Measurements from ENCODE around the gene CTNNA3.

Gene CTNNA3

DNA sequence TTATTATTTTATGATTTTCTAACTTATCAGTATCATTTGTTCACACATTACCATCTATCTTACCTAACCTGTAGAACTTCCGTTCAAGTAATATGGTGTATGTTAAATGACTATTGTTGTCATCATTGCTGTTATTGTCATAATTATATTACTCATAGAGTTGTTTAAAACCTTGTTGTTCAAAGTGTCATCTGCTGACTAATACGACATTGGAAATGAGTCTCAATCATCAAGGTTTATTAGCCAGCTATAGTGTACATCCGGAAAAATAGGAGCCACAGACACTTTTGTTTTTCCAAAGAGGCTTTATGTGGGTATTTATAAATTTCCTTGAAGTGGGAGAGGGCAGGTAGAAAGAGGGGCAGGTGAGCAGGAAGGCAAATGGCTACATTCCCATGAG, 1157.1 kb downstream of the CTNNA3 start:
- DNase-seq (ENCODE audit: low read depth in 2 of 2) = no peak

DNA sequence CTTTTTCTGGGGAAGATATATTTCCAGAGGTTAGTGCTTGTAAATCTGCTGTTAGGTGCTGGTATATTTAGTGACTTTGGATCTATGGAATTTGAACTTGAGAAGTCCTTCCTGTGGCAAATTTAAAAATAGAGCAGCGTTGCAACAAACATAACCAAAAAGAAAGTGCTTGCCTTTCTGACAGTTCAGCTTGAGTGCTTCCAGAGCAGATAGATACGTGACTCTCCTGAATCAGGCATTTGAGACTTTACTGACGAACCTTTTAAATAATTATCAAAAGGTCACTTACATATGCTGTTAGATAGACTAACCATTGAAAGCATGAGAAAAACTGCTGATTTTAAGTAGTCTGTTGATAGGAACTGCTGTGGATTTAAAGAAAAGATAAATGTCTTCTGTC, 1157.6 kb downstream of the CTNNA3 start:
- no peak for DNase-seq (ENCODE audit: low read depth in 2 of 2)

DNA sequence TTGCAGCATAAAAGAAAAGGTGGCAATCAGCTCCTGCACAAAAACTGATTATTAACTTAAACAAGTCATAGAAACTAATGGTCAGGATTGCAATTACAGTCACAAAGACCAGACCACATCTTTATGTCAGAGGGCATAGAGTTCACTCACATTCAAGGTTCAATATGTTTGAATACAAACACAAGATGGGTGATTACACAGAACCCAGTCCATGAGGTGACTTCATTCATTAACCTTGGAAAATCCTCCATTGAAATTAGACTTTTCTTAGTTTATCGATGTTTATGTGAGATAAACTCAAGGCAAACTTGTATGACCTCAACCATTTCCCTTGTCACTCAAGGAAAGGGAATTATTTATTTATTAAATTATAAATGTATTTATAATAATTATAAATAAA, 1158.8 kb downstream of the CTNNA3 start:
- DNase-seq (ENCODE audit: low read depth in 2 of 2) = no peak

DNA sequence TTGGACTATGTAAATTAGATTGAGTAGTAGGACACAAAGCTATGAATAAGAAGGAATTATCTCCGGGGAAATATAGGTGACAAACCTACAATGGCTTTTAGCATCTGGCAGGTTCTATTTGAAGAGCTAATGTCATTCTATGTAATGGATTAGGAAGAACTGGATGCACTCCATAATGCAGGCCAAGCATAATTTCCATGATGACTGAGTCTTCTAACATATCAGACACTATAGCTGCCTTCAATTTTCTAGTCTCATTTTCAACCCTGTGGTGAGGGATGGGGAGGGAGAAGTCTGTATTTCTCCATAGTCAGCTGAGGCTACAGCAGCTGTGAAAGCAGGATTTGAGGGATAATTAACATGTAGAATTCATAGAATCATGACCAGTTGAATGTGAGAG, 1160.6 kb downstream of the CTNNA3 start:
- no peak for DNase-seq (ENCODE audit: low read depth in 2 of 2)

DNA sequence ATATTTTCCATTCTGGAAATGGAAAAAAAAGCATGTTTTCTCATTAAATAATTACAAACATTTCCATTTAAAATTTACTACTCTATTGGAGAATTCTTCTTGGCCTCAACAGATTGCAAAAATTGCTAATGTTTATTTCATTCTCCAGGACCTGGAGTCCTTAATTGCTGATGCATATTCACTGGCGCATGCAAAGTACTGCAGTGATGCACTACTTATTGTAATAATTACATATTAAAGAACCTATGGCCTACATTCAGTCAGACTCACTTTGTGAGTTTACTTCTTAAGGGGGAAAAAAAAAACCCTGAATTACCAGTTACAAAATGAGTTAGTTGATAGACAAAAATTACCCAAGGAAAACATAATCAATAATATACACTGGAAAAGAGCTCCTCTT, 1161.1 kb downstream of the CTNNA3 start:
- no peak for DNase-seq (ENCODE audit: low read depth in 2 of 2)

DNA sequence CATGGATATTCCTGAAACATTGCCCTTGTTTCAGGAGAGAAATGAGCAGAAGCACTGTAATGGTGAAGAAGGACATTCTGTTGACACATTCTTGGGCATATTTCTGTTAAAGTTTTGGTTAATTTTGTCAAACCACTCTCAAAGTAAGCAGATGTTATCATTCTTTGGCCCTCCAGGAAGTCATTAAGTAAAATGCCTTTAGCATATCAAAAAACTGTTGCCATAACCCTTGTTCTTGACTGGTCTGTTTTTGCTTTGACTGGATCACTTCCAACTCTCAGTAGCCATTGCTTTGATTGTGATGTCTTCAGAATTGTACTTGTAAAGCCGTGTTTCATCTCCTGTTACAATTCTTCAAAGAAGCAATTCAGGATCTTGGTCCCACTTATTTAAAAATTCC, 1174.5 kb downstream of the CTNNA3 start:
- DNase-seq (ENCODE audit: low read depth in 2 of 2) = no peak

DNA sequence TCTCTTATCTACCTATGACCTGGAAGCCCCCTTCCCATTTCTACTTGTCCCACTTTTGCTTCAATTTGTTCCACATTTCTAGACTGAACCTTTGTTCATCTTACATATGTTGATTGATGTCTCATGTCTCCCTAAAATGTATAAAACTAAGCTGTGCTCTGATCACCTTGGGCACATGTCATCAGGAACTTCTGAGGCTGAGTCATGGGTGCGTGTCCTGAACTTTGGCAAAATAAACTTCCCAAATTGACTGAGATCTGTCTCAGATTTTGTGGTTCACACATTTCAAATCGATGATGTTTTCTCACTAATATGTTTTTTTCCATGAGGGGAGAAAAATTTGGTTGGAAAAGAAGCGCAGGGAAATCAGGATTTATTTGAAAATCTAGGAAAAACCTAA, 1176.4 kb downstream of the CTNNA3 start:
- DNase-seq (ENCODE audit: low read depth in 2 of 2) = no peak

DNA sequence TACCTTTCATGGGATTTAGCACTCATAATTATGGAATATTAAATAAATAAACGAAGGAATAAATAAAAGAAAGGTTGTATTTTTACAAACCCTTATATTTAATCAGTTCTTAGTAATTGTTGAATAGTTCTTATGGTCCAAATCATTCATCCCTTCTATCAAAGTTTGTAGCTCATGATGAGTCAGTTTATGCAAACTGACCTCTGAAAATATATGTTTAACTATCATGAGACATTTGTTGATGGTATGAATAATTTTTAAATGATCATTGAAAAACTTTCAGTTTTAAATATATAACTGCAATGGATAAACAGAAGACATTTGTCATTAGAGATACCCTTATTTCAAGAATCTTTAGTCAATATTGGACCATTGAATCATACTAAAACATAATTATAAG, 1181.3 kb downstream of the CTNNA3 start:
- DNase-seq (ENCODE audit: low read depth in 2 of 2) = no peak

DNA sequence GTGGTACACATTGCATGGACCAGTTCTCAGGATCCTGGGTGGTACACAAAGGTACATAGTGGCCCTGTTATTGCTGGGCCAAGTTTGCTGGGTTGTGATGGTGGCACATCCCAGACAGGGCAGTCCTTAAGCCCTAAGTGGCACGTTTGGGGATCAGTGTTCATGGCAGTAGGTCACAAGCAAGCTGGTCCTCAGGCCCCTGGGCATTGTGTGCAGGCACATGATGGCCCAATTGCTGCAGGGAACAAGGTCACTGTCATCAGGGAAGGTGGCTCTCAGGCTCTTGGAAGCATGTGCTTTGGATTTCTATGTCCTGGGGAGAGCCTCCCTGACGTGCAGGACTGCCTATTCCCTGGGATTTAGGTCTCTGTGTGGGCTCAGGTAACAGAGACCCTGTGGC, 1182.5 kb downstream of the CTNNA3 start:
- DNase-seq (ENCODE audit: low read depth in 2 of 2) = no peak

DNA sequence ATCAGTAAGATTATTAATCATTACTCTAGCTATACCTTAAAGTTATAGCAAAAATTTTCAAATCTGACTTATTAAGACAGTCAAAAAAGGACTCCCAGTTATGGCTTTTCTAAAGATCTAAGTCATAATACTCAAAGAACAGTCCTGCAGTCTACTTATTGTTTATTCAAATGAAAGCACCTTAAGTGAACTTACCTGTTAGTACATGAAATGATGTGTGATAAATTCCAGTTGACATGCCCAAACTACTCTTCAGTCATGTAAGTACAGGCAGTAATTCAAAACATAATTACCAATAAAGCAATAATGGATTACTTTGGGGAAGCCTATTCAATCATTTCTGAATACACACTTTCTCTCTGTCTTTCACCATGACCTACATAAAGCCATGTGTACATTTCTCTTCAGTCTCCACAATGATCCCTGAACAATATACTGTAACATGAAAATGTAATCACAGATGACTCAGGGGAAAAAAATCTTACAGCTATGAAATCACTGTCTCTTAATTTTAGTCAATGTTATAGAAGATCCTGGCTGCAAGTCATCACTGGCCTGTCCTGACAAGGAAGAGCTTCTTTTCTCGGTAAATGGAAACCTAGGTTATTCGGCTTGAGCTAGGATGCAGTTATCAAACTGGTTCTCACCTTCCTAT, 1190.9 kb downstream of the CTNNA3 start:
- no peak for DNase-seq (ENCODE audit: low read depth in 2 of 2)

DNA sequence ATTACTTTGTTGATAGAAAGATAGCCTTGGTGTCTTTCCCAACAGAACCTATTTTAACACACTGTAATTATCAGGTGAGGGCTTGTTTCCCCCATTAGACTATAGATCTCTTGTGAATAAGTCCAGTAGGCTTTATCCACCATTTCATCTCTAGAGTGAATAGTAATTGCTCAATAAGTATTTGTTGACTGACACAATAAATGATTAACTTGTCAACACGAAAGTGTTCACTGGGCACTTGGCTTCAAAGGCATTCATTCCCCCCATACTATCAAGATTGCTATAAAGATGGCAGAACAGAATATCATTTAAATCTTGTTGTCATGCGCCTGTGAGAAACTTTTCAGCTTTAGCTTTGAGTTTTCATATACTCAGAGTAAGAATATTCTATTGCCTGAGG, 1194.6 kb downstream of the CTNNA3 start:
- DNase-seq (ENCODE audit: low read depth in 2 of 2) = no peak

DNA sequence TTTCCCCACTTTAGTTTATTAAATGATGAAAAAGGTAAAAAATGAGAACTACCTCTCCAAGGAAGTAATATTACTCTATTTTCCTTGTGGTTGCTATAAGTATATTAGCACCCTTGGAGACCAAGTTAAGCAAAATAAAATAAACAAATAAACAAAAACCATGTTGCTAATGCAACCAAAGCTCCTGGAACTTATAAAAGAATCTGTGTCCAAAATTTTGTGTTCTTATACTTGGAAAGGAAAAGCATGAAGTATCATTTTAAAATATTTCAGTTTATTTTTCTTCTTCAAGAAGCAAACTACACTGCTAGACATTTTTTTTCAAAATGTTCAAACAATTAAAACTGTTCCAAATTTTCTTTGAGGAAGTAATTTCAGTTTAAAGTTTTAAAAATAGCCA, 1212.0 kb downstream of the CTNNA3 start:
- DNase-seq (ENCODE audit: low read depth in 2 of 2) = no peak

DNA sequence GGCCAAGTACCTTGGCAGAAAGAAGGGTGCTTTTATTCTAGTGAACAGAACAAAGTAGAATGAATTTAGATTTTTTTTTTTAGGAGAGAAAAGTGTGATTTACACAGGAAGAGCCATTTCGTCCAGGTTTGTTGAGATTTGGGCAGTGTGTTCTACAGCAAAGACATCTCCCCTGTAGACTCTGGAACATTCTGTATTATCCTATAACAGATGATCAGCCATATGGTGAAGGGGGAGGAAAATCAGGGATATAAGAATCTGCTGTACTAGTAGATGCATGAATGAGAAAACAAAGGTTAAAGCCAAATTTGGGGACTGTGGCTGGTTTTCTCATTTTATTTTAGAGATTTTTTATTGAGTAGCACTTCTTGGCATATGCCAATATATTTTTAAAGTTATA, 1223.8 kb downstream of the CTNNA3 start:
- no peak for DNase-seq (ENCODE audit: low read depth in 2 of 2)

DNA sequence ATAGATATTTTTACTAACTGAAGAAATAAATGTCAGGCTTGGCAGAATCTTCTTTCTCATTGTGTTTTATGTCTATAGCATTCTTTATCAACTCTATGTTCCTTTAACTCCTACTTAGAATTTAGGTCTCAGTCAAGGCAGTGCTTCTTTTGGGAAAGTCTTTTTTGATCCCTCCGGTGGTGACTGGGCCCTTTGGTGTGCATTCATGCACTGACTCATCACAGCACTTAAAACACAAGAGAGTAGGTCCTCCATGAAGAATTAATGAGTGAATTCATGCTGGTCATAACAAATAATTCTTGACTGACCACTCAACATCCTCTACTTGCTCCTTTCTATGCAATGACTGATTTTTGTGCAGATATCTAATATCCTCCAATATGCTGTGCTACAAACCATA, 1229.0 kb downstream of the CTNNA3 start:
- no peak for DNase-seq (ENCODE audit: low read depth in 2 of 2)

DNA sequence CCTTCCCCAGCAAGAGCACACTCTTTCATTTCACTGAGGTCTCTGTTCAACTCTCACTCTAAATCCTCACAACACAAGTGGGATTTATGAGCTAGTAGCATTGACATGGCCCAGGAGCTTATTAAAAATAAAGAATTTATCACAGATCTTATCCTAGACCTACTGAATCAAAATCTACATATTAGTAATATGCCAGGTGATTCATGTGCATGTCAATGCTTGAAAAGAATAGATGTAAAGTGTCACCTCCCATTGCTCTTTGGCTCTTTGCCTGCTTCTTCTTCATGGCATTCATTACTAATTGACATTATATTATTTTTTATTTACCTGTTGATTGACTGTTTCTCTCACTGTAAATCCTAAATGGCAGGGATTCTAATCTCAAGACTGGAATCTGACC, 1229.4 kb downstream of the CTNNA3 start:
- DNase-seq (ENCODE audit: low read depth in 2 of 2) = no peak

DNA sequence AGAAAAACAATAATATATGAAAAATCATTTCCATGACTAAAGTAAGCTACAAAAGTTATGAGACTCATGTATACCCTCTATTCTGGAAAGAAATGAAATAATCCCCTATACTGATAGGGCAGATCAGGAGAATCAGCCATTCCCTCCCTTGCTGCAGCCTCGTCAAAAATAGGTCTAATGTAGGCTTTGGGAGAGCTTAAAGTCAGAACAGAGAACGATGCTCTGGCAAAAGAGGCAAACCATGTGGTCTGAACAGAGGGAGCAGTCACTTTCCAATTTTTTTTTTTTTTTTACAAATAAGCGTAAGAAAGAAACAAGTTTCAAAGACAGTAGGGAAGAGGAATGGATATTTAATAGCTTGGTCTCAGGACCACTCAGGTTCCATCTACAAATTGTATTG, 1232.4 kb downstream of the CTNNA3 start:
- DNase-seq (ENCODE audit: low read depth in 2 of 2) = no peak

DNA sequence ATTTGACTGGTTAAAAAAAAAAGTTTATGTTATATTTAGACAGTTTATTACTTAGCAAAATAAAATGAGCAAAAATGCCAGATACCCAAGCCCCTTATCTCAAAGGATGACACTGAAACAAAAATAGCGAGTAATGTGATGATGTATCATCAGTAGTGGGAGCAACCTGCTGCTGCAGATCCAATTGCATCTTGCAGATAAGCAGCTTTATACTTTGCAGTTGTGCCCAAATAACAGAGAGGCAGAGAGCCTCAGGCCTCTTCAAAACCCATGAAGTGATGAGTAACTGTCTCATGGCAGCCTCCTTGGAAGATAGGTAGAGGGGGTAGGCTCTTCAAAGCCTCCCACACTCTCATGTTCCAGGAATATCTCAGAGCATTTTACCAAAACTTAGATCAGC, 1238.4 kb downstream of the CTNNA3 start:
- no peak for DNase-seq (ENCODE audit: low read depth in 2 of 2)

DNA sequence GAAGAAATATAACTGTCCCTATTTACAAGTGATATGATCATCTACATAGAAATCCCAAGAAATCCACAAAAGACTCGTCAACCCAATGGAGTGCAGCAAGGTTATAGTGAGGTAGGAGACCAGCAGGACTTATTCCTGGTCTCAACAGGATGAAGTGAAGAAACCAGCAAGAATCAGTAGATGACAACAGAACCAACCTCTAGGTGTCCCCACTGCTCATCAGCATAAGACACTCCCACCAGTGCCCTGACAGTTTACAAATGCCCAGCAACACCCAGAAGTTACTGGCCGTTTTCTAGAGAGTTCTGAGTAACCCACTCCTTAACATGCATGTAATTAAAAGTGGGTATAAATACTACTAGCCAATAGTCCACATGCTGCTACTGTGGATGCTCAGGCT, 1240.7 kb downstream of the CTNNA3 start:
- DNase-seq (ENCODE audit: low read depth in 2 of 2) = no peak

DNA sequence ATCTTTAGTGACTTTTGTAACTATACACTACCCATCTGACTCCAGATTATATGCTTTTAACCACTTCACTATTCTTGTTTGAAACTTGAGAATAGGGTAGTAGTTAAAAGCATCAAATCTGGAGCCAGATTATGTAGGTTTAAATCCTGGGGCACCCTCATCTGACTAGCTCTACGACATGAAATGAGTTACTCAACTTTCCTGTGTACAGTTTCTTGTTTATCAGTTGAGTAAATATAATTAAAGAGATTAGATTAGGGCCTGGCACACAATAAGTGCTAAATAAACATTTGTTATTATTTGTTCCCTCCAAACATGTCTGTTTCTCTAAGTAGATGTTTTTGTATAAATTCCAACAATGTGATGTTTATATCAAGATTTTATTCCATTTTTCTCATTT, 1255.4 kb downstream of the CTNNA3 start:
- no peak for DNase-seq (ENCODE audit: low read depth in 2 of 2)

DNA sequence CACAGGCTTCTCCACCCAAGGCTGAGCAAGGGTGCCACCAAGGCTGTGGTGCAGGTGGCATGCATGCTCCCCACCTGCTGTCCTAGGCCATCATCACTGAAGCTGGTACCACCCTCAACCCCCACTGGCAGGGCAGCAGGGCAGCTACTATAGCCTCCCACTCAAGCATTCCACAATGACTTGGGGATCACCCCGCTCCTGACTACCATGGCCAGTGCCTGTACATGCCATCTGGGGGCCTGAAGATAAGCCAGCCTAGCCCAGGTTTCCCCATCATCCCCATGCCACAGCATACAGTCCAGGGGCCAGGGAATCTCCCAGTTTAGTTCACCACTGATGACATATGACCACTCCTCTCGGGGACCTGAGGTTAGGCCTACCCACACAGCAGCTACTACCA, 1281.1 kb downstream of the CTNNA3 start:
- DNase-seq (ENCODE audit: low read depth in 2 of 2) = no peak

DNA sequence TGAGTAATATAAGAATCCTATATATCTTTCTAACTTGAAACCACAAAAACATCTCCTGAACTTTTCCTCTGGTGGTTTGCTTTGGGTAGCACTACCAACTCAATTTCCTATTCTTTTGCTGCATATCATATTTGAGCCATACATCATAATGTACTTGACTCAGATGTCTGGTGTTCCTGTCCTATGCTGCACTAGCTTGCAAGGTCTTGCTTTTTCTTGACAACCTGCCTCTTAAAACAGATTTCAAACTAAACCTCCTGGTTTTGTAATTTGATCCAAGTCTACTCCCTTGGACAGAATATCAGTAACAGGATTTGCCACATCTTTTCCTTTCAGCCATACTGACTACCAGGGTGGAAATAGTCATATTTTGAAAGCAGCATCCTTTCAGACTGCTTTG, 1290.4 kb downstream of the CTNNA3 start:
- no peak for DNase-seq (ENCODE audit: low read depth in 2 of 2)

DNA sequence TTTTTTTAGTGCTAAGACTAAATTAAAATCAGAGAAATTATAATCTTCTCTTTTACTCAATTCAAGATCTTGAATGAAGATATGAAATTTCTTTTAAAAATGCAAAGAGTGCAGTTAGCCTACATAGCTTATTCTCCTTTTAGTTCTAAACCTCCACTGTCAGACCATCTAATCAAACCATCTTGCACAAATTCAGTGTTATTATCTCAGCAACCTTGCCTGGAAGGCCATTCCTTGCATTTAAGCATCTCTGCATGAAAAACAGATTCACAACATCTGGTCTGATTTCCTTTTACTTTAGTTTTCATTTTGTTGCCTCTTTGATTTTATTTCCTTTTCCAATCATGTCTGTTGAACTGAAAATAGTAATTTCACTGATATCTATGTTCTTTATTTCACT, 1297.3 kb downstream of the CTNNA3 start:
- DNase-seq (ENCODE audit: low read depth in 2 of 2) = no peak

DNA sequence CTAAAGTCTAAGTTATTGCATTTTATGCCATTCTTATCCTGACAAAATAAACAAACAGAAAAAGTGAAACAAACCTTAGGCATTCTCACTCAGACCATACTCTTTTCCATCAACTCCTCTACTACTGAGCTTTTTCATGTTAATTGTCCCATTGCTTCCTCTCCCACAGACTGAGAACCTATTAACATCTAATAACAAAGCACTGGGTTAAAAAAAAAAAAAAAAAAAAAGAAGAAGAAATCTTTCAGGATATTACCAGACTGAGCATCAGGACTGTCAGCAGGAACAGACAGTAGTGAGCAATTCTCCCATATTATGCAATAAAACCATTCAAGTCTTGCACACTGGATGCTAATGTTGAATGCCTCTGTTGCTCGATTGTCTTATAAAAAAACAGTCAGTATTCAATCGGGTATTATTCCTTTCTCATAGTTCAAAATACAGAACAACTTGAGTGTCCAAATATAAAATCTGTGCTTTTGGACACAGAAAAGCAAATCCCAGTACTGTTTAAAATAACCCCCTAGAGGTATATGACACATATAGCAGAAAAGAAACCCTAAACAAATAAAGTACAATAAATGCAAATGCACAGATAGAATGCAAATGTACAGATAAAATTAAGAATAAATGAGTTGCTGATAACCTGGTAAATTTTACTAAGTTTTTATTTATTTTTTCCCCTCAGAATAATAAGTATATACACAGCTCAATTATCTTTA, 1301.5 kb downstream of the CTNNA3 start:
- DNase-seq (ENCODE audit: low read depth in 2 of 2) = no peak

DNA sequence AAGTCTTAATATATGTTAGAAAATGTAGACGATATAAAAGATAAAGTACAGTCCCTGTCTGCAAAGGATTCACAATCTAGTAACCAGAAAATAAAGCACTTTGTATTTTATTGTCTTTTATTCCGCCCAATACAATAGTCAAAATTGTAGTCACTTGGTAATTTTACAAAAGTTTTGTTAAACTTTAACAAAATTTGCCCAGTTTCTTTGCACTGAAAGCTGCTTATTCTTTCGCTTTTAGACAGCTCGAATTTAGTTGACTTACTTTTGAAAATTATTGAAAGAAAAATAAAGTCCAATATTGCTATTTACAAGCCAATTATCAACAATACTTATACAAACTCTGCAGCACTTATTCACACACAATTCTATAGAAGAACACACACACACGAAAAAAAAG, 1305.1 kb downstream of the CTNNA3 start:
- no peak for DNase-seq (ENCODE audit: low read depth in 2 of 2)

Data from stimulated activated CD8-positive, alpha-beta memory T cell treated with anti-CD3 and anti-CD28 coated beads, Interleukin-7, amount 100 ng/mL, for 4 hours (primary cell).